ENCODE measurements around the gene TMX3.

DNA sequence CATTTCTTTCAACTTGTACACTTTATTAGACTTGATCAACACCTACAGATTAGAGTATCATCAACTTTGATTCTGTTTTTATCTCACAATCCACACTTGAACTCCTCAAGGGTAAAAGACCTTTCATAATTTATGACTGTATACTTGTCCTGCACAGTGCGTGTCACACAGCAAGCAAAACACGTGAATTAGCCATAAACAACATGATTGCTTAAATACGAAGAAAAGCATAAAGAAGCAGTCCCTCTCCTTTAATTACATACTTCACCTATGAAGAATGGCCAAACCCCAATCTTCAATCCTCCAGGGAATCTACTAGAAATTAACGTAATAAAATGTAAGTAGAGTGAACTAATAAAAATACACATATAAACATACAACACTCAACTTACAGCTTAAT lies 13.6 kb downstream of the TMX3 start:
- TF ChIP-seq, protein P1, sequence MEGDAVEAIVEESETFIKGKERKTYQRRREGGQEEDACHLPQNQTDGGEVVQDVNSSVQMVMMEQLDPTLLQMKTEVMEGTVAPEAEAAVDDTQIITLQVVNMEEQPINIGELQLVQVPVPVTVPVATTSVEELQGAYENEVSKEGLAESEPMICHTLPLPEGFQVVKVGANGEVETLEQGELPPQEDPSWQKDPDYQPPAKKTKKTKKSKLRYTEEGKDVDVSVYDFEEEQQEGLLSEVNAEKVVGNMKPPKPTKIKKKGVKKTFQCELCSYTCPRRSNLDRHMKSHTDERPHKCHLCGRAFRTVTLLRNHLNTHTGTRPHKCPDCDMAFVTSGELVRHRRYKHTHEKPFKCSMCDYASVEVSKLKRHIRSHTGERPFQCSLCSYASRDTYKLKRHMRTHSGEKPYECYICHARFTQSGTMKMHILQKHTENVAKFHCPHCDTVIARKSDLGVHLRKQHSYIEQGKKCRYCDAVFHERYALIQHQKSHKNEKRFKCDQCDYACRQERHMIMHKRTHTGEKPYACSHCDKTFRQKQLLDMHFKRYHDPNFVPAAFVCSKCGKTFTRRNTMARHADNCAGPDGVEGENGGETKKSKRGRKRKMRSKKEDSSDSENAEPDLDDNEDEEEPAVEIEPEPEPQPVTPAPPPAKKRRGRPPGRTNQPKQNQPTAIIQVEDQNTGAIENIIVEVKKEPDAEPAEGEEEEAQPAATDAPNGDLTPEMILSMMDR (IDR thresholded peaks at IDR 0.05): no peak
- TF ChIP-seq POLR2AphosphoS5 (IDR thresholded peaks at IDR 0.05; ENCODE audit: low read depth, low read length) (no peak), TCF7L2 (IDR thresholded peaks at IDR 0.05; ENCODE audit: low read depth, low read length) (no peak), SIN3A (IDR thresholded peaks at IDR 0.05; ENCODE audit: borderline replicate concordance, insufficient read depth, low read depth, low read length) (no peak)
- TF ChIP-seq, protein P2, sequence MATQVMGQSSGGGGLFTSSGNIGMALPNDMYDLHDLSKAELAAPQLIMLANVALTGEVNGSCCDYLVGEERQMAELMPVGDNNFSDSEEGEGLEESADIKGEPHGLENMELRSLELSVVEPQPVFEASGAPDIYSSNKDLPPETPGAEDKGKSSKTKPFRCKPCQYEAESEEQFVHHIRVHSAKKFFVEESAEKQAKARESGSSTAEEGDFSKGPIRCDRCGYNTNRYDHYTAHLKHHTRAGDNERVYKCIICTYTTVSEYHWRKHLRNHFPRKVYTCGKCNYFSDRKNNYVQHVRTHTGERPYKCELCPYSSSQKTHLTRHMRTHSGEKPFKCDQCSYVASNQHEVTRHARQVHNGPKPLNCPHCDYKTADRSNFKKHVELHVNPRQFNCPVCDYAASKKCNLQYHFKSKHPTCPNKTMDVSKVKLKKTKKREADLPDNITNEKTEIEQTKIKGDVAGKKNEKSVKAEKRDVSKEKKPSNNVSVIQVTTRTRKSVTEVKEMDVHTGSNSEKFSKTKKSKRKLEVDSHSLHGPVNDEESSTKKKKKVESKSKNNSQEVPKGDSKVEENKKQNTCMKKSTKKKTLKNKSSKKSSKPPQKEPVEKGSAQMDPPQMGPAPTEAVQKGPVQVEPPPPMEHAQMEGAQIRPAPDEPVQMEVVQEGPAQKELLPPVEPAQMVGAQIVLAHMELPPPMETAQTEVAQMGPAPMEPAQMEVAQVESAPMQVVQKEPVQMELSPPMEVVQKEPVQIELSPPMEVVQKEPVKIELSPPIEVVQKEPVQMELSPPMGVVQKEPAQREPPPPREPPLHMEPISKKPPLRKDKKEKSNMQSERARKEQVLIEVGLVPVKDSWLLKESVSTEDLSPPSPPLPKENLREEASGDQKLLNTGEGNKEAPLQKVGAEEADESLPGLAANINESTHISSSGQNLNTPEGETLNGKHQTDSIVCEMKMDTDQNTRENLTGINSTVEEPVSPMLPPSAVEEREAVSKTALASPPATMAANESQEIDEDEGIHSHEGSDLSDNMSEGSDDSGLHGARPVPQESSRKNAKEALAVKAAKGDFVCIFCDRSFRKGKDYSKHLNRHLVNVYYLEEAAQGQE (IDR thresholded peaks at IDR 0.05; ENCODE audit: insufficient read depth in 1 of 2, low read depth in 2 of 2, low read length in 1 of 2): no peak

Measured in Panc1 (cell line).